SIG-M5 treated with dmso at 0.1 percent for 504 hours (cell line): ENCODE results near the gene ITSN1.

Experiments used
- DNase-seq: peaks from one replicate; lab custom pipeline; 2025; ENCODE audit not compliant: unreplicated experiment; lab: John Stamatoyannopoulos, UW

Gene ITSN1

GRCh38 chr21:33881689-33882440 is 239.6 kb downstream of the ITSN1 start:
- DNase-seq: no peak

DNA sequence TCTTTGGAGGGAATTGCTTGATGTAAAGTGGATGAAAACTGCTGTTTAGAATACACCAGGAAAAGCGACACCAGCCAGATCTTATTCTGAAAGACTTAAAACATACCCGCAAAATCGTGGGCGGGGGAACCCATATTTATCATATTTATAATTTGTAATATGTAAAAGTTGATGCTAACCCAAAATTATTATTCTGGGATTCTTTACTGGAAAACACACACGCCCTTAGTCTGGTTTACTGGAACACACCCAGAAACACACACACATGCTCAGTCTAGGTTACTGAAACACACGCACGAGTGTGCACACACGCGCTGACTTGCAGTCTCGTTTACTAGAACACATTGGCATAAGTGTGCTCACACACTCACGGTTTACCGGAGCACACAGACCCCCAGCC is 240.8 kb downstream of the ITSN1 start:
- no peak for DNase-seq

DNA sequence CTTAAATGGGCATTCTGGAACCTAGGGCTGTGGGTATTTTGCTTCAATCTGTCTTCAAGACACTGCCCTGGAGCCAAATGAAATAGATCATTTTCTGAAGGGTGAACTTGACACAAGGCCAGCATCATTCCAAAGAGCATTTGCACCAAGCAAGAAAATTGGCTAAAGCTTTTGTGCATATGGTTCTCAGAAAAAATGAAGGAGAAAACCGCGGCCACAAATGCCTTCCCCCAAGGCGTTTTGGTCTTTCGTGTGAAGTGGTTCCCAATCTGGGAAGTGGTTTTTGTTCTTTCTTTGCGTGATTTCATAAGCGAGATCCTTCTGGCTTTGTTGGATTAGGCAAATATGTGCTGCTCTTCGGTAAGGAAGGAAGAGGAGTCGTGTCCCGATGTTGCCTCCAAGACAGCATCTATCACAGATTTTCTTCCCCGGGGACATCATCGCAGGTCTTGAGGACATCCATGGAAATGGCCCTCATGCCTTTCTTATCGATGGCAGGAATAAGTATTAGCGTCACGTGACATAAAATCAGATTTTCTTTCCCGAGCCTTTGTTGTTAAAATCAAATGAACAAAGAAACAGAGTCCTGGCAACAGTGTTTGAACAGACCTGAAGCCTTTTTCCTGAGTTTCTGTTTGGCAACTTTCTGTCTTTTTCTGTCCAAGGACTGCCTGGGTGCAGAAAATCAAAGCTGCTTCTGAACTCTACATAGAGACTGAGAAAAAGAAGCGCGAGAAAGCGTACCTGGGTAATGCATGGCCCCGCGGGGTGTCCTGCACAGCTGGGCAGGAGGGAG is 242.3 kb downstream of the ITSN1 start:
- no peak for DNase-seq

DNA sequence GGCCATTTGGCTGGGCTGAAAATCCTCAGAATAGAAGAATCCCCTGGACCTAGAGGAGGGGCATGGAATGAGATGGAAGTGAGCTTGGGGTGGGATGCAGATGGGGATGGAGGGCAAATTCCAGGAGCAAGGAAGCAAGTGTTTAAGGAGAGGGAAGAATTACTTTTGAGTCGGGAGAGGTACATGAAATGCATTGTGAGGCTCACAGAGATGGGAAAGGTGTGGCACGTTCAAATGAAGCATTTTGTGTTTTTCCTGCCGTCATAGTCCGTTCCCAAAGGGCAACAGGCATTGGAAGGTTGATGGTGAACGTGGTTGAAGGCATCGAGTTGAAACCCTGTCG is 242.8 kb downstream of the ITSN1 start:
- DNase-seq: no peak

GRCh38 chr21:33886321-33886720 is 244.0 kb downstream of the ITSN1 start:
- no peak for DNase-seq

GRCh38 chr21:33890187-33890586 is 247.9 kb downstream of the ITSN1 start:
- no peak for DNase-seq

DNA sequence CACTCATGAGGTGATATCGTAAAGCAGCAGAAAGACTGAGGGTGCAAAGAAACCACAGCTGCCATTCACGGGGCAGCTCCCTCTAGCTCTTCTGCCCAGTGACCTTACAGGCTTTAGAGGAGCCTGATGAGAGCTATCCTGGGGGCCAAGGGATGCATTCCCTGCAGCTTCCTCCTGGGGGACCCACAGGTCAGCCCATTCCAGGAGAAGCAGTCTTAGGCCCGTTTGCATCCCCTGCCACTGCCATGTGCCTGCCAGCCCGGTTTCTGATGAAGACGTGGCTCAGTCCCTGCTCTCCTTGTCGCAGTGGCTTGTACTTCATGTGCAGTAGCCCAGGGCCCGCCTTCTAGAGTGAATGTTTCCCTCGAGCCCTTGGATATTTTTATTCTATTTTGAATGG is 250.6 kb downstream of the ITSN1 start:
- no peak for DNase-seq

GRCh38 chr21:33893917-33894316 is 251.6 kb downstream of the ITSN1 start:
- no peak for DNase-seq

DNA sequence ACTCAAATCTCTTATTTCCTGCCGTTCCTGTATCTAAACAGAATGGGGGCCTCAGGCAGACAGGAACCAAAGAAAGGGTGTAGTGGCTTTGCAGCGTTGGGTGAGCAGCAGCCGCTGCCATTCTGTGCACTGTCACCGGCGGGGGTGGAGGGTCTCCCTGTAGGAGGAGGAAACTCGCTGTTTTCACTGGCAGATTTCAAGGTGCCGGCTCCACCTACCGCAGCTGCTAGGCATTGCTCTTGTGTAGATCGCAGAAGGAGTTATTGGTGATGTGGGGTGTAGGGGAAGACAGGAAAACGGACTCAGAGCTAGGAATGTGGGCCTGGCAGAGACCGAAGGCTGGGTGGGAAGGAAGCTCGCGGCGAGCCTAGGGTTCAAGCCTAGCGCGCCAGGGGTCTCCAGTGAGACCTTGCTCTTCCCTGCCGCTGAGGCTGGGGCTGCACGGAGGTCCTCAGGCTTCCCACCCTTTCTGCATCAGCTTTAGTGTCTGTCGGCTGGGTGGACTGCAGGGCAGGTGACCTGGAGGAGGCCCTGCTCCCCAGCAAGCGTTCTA is 252.5 kb downstream of the ITSN1 start:
- peak; percentile 77 for DNase-seq

DNA sequence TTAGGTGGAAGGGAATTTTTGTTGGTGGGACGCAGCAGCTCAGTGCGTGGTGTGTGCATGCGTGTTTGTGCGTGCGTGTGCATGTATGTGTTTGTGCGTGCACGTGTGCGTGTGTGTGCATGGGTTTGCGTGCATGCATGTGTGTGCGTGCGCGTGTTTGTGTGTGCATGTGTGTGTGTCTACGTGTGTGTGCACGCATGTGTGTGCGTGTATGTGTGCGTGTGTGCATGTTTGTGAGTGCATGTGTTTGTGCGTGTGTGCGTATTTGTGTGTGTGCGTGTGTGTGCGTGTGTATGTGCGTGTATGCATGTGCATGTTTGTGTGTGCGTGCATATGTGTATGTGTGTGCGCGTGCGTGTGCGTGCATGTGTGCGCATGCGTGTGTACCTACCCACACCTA is 253.1 kb downstream of the ITSN1 start:
- no peak for DNase-seq

GRCh38 chr21:33896691-33897090 is 254.4 kb downstream of the ITSN1 start:
- no peak for DNase-seq

GRCh38 chr21:33897098-33897497 is 254.8 kb downstream of the ITSN1 start:
- DNase-seq: no peak

DNA sequence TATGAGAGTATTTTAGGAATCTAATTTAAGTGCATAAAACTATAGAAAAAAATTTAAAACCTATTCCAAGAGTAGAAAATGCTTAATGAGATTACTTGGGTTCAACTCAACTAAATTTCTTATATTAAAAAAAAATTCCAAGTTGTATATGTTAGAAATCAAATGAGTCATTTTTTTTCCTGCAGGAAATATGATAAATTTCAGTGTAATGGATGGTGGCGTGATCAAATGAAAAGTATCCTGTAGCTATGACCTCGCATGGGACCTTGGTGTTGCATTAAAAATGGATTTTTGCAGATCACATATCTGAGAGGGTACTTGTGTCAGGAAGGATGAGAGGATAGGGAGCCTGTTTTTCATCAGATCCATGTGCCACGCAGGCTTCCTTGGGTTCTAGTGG is 255.4 kb downstream of the ITSN1 start:
- no peak for DNase-seq

GRCh38 chr21:33898586-33898985 is 256.3 kb downstream of the ITSN1 start:
- no peak for DNase-seq

DNA sequence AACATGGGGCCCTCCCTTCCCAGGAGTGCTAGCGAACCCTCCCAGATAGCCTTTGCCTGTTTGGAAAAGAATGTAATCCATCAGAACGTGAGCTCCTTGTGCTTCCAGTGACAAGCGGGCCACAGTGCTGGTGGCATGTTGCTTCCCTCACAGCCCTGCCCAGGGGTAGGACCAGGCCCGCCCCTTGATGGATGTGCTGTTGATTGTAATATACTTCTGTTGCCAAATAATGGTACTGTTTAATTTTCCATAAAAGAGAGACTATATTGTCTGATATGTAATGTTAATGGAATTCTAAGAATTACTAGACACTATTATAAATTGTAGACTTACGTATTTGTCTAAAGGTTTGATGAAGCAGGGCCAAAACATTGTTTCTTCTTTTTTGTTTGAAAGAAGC is 256.9 kb downstream of the ITSN1 start:
- no peak for DNase-seq

DNA sequence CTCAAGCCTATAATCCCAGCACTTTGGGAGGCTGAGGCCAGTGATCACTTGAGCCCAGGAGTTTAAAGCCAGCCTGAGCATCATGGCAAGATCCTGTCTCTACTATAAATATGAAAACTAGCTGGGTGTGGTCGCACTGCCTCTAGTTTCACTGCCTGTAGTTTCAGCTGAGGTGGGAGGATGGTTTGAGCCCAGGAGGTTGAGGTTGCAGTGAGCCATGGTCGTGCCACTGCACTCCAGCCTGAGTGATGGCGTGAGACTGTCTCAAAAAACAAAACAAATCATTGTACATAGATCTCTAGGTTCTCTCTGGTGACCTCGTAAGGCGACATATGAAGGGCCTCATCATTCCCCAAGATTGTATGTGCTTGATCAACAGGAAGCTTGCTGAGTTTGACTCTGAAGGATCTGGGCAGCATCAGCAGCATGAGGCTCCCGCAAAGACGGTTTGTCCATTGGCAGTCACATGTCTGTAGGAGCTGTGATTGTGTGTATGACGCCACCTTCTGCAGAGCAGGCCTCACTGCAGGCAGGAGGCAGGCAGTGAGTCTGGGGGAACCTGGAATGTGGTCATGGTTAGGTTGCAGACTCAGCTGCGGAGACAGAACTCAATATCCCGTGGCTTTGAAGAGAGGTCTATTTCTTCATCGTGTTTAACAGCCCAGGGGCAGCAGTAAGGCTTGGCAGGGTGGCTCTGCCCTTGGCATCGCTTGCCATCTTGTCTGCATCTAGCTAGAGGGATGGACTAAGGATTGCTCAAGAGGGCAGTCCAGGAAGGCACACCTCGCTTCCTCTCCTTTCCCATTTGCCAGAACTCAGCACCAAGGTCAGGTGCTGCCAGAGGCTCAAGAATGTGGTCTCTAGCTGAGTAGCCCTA is 259.3 kb downstream of the ITSN1 start:
- DNase-seq: peak; percentile 30

DNA sequence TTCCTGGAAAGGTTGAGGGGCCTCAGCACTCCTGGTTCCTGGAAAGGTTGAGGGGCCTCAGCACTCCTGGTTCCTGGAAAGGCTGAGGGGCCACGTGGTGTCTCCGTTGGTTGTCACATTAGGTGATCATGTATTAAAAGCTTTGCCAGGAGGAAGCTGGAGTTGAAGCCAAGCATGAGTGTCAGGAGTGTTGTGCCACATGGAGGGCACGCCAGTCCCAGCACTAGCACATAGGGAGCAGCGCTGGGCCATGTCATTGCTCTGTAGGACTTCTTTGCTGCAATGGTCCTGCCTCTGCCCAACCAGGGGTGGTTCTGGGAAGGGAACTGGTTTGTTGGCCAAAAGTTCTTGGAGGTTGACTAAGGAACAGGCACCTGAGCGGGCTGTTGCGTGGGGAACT is 260.0 kb downstream of the ITSN1 start:
- DNase-seq: no peak

GRCh38 chr21:33904041-33904440 is 261.7 kb downstream of the ITSN1 start:
- DNase-seq: no peak

DNA sequence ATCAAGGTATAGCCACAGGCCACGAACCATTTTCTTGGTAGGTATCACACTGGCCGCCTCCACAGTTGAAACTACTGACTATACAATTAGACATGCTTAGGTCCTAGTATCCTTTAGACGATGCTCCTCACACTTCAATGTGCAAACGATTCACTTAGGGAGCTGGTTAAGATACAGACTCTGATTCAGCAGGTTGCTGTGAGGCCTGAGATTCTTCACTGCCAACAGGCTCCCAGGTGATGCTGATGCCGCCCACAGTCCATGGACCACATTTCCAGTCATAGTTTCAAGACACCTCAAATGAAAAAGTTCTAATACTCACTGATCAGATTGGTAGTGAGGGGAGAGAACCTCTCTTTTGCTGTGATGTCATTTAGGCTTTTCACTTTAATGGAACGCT is 266.5 kb downstream of the ITSN1 start:
- DNase-seq: no peak

- no peak for DNase-seq
These were observed 267.5 kb downstream of the ITSN1 start for GRCh38 chr21:33909756-33910155.

- no peak for DNase-seq
These were observed 271.9 kb downstream of the ITSN1 start for GRCh38 chr21:33914188-33914587.
